M059J (cell line): ENCODE results near the gene ADORA2A. TPM values are rescaled to one million over a fixed set of nuclear protein-coding genes. Genes with fewer than 3 reads are reported as not detected.

Experiments
- DNase-seq: peaks from one replicate; pipeline ENCODE4 v3.0.0-alpha.2; 2012; ENCODE audit warnings: low read depth
- total RNA-seq: library from RNA; depleted of rRNA; stranded (reverse); fragments of >200 nt; shearing (Covaris generic); gene quantifications from 2 replicates; pipeline ENCODE4 v1.2.3, GENCODE V29; 2014

ADORA2A gene
- total RNA-seq, 1 experiment from 2014 or later, result 5.2 TPM

DNA sequence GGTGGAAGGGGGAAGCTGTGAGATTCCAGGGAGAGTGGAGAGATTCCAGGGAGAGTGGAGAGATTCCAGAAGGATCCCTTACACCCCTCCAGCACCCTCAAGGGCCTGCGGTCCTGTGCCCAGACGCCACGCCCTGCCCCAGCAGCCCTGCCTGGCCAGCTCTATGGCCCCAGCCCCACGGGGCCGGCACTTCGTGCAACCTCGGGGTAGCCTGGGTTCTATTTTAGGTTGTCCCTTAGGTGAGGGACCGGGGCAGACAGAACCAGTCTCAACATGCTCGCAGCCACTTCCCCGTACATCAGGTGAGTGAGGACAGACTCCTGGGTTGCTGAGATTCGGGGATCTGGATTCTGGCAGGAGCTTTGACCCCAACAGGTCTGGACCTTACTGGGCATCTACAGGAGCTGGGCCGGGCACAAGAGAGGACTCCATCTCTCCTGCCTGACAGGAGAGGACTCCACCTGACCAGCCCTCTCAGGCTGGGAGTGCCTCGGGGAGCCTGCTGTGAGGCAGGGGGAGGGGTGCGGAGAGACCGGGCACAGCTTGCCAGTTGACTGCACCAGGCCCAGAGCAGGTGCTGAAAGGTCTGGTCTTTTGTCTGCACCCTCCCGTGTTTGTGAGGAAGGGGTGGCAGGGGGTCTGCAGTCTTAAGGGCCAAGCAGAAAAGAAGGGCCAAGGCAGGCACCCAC lies 8.5 kb upstream of the ADORA2A start:
- DNase-seq, result no peak

DNA sequence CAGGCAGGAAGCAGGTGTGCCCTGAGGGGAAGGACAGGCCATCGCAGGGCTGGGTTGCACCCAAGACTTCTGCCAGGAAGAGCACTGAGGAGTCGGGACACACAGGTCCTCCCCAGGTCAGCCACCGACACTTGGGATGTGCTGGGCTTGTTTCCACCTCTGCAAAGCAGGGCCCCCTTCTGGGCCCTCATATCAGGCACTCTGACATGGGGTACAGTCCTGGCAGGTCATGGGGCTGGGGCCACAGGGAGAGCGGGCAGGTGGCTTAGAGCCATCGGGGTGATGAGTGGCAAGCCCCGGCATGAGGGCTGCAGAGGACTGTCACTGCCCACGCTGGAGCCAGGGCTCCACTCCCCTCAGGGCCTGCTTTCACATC lies 7.9 kb upstream of the ADORA2A start:
- DNase-seq, result no peak

DNA sequence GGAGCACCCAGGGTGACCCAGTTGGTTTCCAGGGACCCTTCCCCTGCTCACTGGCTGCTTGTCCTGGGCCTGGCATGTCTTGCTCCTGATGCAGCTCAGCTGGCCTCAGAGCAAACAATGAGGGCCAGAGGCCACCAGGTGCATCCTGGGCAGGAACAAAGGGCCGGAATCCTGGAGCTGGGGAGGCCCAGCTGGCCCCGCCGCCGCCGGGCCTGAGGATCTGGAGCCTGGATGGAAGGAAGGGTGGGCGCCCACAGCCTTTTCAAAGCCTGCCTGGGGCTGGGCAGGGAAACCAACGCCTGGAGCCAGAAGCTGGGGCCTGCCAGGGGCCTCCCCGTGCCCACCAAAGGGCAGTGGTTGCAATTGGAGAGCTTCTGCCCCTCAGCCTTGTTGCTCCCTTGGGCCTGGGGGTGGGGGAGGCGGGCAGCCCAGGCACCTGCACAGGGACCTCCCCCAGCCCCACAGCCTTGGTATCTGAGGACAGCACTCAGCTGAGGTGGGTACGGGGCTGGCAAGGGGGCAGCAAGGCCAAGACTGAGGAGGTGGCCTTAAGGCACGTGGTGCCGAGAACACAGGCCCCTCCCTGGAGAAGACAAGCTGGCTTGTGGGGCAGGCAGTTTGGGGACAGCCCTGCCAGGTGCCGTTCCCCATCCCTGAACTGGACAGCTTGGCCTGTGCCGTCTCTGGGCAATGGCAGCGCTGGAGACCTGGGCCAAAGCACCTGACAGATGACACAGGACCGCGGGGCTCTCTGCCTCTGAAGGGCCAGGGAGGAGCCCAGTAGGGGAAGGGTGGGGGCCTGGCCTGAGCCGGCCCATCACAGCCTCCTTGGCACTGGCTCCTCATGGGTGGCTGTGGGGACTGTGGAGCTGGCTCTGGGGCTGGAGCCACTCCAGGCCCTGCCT lies 7.1 kb upstream of the ADORA2A start:
- DNase-seq, result no peak

DNA sequence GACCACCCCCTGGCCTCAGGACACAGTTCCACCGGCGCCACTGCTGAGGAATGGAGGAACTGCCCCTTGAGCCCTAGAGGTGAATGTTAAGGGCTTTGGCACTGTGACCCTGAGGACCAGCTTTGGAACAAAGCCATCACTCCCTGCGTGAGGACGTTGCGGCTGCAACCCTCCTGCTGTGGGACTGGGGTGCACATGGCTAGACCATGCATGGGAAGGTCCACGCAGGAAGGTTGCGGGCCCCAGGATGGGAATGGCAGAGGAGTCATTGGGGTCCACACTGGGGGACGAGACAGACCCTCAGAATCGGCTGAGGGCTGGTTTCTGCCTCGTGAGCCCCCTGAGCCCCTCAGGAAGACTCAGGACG lies 6.4 kb upstream of the ADORA2A start:
- no peak for DNase-seq

DNA sequence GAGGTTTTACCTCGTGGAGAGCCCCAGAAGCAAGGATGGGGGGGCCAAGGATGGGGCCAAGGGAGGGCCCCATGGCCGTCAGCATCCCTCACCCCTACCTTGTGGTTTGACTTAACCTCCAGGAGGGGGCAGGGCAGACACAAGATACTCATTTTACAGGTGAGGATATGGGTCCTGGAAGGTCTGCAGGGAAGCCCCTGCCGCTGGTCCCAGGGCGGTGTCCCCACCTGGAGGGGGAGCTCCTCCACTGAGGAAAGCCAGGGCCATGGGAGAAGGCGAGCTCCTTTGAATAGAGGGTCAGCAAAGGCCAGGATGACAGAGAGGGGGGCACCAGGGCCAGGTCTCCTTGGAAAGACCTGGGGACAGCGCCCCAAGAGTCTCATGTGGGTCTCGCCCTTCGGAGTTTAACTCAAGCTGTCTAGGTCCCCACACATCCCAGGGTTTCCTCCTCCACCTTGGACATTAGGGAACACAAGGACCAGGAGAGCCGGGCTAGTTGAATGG lies 5.9 kb upstream of the ADORA2A start:
- DNase-seq, result no peak

DNA sequence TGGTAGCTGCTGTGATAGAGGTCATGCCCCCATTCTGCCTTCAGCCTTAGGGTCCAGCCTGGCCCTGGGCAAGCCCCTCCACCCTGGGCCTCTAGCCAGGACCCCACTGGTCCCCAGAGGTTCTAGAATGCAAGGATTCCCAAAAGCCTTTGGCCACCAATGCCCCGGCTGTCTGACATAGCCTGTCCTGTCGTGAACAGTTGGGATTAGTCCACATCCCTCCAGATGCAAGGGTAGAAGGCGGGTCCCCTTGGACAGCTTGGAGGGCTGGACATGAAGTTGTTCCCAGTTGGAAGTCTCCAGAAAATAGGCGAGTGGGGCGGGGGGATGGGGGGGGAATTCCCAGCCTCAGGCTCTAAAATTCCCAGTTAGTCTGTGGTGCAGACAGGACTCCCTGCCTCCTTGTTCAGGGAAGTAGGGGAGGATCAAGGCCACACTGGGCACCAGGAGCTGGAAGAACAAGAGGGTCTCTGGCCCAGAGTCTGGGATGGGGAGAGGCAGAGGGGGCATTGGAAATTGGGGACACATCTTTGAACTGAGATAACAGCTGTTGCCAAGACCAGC lies 5.2 kb upstream of the ADORA2A start:
- DNase-seq, result no peak

DNA sequence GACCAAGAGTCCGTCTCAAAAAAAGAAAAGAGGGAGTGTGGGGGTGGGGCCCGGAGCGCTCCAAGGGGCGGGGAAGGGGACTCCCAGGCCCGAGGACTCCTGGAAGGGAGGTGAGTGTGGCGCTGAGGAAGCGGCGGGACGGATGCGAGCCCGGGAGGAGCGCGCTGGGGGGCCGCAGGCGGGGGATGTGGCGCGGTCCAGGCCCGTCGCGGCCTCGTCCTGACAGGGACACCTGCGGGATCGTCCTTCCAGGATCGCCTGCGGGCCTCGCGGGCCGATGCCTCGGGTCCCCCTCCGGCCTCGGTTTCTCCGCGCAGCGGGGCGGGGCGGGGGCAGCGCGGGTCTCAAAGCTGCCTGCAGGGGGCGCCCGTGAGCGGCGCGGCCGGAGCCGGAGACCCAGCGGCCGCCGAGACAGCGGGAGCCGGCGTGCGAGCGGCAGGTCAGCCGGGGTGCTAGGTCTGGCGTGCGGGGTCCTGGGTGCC lies 3.8 kb upstream of the ADORA2A start:
- no peak for DNase-seq

DNA sequence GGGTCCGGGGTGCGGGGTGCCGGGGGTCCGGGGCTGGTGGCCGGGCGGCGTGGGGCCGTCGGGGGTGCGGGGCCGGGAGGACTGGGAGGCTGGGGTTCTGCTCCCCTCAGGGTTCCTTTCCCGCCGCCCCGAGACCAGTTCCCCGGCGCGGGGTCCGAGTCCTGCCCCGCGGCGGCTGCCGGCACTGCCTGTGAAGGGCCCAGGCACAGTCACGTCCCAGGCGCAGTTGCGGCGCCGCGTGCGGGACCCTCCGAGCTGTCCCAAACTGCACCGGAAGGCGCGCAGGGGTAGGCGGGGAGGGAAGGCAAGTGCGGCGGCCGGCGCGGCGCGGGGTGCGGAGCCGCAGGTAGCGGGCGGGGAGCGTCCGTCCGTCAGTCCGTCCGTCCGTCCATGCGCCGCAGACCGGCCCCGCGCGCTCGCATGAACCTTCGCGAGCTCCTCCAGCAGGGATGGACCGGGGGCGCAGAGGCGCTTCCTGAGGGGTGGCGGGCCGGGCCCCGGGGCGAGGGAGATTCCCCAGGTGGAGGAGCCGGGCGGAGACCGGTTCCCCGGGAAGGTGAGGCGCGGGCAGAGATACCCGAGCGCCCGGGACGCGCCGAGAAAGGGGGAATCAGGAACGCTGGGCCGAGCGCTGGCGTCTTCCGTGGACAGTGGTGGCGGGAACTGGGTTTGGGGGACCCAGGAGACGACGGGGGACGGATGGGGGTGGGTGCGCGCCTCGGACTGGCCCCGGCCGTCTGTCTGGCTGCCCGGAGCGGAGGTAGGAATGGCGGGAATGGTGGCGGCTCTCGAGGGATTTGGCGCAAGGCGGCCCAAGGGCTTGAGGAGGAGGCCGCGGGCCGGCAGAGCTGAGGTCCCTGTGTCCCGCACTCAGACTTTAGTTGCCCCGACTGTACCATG lies 3.1 kb upstream of the ADORA2A start:
- no peak for DNase-seq

DNA sequence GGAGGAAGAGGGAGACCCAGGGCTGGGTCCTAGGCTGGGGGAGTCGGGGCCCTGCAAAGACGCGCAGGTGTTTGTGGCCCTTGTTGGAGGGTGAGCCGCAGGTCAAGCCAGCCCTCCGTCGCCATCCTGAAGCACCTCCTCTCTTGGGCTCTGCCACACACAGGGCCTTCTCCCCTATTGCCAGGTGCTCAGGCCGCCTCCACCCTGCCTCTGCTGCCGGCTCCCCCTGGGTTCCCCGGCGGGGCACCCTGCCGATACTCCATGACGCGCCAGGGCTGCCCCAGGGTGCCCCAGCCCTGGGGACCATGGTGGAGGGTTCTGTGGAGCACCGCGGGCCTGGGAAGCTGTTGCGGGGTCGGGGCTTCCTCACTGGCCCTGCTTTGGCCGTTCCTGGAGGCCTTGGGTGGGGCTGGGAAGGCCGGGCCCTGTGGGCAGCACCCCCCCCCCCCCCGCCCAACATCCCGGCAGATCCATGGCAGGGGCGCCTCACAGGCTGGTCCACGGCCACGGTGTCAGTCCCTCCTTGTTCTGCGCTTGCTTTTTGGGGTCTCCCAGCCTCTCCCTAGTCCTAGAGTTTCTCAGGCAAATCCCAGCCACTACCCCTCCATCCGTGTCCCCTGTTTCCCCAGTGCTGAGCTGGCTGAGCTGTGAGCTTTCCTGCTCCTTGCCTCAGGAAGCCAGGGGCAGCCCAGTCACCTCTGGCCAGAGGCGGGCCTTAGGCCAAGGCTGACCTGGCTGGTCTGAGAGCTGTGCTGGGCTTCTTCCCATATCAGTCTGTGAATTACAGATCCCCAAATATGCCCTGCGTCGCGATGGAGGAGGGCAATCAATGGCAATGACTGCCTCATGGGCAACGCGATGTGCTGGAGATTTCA lies 2.3 kb upstream of the ADORA2A start:
- DNase-seq, result no peak

DNA sequence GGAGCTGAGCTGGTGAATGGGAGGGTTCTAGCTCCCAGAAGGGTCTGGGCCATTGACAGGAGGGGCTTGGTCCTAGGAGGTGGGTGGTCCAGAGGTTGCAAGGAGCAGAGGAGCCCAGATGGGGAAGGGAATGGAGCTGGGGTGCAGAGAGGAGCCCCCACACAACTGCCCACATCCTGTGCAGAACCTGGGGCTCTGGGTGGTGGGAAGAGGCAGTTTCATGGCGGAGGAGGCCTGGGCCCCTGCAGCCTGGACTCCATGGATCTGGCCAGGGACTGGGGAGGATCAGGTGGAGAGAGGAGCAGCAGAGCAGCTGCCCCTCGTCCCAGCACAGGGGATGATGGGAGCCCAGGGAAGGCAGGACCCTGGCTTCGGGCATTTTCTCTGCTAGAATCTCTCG lies 963 bp upstream of the ADORA2A start:
- no peak for DNase-seq

DNA sequence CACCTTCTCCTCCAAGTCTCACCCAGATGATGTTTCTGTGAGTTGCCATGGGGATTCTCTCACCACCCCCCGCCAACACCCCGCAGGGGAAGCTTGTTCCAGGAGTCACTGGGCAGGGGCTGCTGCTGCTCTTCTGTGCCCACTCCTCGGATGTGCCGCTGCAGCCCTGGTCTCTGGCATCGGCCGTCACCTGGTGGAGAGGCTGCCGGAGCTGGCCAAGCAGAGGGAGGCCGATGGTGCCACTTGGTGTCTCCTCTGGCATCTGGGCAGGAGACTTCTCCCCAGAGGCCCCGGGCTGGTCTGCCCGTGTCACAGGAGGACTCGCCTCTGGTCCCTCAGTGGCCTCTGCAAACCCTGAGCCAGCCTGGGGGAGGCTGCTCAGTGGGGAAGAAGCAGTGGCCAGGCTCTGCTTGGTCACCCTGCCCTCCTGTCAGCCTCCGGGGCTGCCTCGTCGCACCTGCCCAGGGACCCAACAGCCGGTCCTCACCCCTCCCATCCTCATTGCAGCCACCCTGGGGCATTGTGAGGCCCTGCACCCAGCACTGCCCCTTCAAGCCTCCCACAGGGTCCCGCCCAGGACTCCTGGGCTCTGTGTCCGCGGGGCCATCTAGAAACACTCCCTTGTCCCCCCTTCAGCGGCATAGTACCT lies 424 bp upstream of the ADORA2A start:
- no peak for DNase-seq

DNA sequence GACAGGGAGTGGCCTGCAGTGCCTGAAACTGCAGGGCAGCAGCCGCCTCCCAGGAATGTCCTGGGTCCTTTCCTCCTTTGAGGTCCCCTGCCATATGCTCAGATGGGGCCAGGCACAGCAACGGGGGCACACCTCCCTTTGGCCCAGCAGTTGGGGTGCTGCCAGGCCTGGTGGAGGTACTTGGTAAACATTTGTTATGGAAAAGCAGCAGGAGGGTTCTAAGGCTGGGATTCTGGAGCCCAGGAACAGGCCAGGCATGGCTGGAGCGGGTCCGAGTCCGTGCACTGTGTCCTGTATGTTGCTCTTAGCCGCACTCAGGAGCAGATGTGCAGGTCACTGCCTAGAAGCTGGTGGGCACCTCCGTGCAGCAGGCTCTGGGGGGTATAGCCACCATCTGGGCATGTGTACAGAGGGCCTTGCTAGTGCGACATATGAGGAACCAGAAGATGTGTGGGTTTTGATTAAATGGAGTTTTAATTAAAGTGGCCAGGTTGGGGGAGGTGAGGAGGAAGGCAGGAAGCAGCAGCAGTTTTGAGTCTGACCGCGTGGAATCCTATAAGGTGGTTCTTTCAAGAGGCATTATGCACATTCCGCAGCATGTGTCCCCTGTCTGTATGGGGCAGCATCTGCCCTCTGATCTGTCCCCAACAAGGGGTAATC lies 1.5 kb downstream of the ADORA2A start:
- no peak for DNase-seq

DNA sequence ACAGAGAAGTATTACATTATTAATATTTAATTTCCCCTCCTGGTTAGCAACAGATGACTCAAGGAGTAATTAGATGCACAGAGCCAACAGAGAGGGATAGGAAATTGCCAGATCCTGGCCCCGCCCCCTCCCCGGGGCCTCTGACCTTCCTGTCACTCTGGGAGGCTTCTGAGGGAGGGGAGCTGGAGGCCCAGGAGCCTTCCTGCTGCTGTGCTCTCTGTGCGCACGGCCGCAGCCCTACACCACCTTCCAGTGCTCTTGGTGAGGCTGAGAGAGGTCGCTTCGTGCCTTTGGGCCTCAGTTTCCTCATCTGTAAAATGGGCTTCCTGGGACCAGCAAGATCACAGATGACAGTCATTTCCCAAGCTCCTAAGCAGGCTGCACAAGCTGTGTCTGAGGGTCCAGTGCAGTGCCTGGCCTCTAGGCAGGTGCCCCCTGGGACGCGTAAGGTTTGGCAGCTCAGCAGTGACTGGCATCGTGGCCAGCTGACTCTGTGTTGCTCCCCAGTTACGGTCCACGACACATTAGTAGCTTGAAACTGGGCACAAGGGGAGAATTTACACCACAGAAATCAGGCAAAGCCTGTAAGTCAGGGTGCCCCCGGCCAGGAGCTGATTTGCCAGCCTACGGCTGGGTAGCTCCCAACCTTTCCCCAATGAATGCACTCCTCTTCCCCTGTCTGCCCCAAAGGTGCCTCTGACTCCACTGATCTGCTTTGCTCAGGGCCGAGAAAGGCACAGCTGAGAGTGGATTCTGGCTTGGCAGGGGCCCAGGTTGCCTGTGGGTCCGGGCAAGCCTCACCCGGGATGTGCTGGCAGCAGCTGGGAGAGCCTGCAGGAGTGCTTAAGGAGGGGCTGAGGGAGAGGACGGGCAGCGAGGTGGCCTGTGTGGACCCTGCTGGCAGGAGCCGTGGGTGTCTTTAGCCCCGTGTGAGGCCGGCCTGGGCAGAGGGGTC lies 2.3 kb downstream of the ADORA2A start:
- DNase-seq, result peak; percentile 78

DNA sequence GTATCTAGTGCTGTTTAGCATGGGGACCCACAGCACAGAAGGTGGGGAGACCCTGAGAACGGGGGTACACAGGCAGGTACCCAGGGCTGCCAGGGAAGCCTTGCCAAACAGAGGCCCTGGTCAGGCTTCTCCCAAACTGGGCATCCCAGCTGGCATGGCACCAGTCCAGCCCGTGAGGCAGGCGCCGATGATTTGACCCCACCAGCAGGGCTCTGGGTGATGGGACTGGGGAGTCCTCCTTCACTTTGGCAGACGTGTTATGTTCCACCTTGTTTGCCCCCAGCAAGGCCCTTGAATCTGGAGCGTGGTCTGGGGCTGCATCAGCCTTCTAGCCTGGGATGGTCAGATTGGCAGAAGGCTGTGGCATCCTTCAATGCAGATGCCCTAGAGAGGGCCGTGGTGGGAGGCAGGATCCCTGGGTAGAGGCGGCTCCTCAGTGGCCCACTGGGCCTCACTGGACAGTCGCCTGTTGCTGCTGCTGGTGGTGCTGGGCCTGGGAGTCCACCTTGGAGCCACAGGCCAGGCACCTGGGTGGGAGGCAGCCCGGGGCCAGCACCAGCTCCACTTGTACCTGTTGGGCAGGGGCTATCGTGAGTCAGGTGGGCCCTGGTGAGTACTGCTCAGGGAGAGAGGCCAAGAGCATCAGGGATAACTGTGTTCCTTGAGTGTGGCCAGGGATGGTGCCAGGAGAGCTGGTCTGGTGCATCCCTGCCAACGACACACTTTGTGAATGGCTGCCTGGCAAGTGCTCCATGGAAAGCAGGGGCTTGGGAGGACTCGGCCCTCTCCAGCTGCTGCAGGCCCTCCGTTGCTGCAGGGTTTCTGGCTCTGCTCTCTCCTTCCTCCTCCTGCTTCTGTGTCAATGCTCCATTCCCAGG lies 3.3 kb downstream of the ADORA2A start:
- no peak for DNase-seq

DNA sequence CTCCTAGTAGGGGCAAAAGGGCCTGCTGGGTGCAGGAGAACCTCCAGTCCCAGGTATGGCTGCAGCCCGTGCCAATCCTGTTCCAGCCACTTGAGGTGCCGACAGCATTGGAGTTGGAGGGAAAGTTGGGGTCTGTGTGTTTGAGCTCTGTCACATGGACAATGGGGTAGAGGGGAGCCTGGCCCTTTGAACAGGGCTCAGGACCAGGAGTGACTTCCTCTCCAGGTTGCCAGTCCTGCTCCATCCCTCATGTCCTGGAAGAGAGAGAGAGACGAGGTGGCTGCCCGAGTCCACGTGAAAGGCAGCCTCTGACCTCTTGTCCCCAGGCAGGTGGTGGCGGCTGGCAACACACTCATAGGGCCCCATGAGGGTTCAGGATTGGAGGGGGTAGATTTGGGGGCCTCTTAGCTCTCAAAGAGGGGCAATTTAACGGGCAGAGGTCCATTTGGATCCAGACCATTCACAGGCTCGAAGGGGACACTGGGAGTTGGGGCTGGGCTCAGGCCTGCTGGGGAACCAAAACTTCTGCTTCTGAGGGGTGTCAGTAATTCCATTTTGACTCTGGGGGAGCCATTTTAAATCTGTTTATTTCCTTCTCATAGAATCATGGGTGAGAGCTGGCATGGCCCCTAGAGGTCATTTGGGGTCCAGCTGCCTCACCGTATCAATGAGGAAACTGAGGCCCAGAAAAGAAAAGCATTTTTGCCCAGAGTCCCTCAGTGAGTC lies 4.1 kb downstream of the ADORA2A start:
- no peak for DNase-seq

DNA sequence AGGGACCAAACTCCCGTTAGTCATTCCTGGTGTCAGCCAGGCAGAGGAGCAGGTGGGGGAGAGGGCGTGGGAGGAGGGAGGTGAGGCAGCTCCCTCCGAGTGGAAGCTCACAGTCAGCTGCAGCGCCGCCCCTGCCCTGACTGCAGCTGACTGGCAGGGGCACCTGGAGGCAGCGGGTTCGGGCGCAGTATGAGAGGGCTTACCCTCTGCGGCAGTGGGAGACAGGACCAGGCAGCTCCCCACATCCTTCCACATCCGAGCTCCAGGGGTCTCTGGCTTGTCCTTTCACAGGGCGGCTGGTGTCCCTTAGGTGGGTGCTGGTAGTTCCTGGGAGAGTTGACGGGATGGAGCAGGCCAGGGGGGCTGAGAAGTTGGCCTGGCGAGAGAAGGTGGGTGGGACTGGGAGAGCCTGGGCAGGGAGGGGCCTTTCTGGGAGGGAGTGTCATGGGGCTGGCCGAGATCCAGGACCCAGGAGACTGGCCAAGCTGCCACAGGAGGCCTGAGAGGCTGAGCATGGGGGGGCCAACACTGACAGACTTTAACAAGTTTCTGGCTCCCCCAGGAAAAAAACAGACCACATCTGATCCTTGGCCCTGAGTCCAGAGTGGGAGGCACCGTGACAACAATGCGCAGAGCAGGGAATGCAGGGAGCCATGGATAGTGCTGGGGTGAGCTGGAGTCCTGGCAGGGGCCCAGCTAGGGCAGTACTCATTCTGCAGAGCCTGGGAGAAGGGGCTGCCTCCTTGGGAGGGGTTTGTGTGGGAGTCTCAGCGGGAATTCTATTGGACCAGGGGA lies 4.9 kb downstream of the ADORA2A start:
- peak; percentile 54 for DNase-seq
